Thyroid gland (tissue), 4 donors: ENCODE measurements around the gene ABI3BP. TPM values are rescaled to one million over a fixed set of nuclear protein-coding genes. Genes with fewer than 3 reads are reported as not detected.

ENCODE experiments used
- DNase-seq, 2 donors: peaks; one replicate each; pipeline ENCODE4 v3.0.0-alpha.2; 2019
- H3K27ac ChIP-seq, 3 donors: fragments of 200-600 bp; sonication (generic); 1 replicate in 2 of 3; 2 replicates in 1 of 3; pipeline ENCODE4 v1.5.1; 2016 to 2019; ENCODE audit warnings: mild to moderate bottlenecking in 1 of 3, moderate library complexity in 1 of 3
- H3K27me3 ChIP-seq: fragments of 200-600 bp; sonication (generic); one replicate; pipeline ENCODE4 v1.5.1; 2019
- H3K36me3 ChIP-seq, 2 donors: fragments of 200-600 bp; sonication (generic); one replicate each; pipeline ENCODE4 v1.5.1; 2016 to 2019
- H3K4me1 ChIP-seq, 2 donors: fragments of 200-600 bp; sonication (generic); one replicate each; pipeline ENCODE4 v1.5.1; 2017 to 2019
- H3K4me3 ChIP-seq, 3 donors: fragments of 200-600 bp; sonication (generic); replicated peaks in 1 of 3; 1 replicate in 2 of 3; 2 replicates in 1 of 3; pipeline ENCODE4 v1.5.1; 2016; ENCODE audit warnings: mild to moderate bottlenecking in 1 of 3
- H3K9me3 ChIP-seq: fragments of 200-600 bp; sonication (generic); one replicate; pipeline ENCODE4 v1.5.1; 2017
- CTCF ChIP-seq, 6 experiments: fragments of 200-600 bp in 3 of 6; fragments of 450-650 bp in 3 of 6; sonication (generic) in 3 of 6; IDR thresholded peaks; one replicate each; pipeline ENCODE4 v1.5.1; 2016 to 2019; ENCODE audit warnings: antibody characterized with exemption in 6 of 6, mild to moderate bottlenecking in 2 of 6, inconsistent platforms in 1 of 6, moderate library complexity in 1 of 6
- POLR2A ChIP-seq, 2 donors: fragments of 450-650 bp; IDR thresholded peaks; one replicate each; pipeline ENCODE4 v1.6.1; 2017; ENCODE audit warnings: antibody characterized with exemption in 2 of 2, mild to moderate bottlenecking in 2 of 2, moderate library complexity in 1 of 2
- WGBS, 2 donors: methylation state at CpG; one replicate each; pipeline ENCODE4 v1.1.5; 2017; 5-methylcytosine and 5-hydroxymethylcytosine counted together
- intact Hi-C: fragments of 100-400 bp; cut with DNase I; formaldehyde crosslinking; loops from one replicate; pipeline ENCODE4 v1.15.1; 2023
- total RNA-seq, 4 donors: library from RNA; depleted of rRNA; stranded (reverse); fragments of >200 nt; gene quantifications; one replicate each; pipeline ENCODE4 v1.2.3, GENCODE V29; 2016

The ABI3BP gene
- total RNA-seq, 4 donors from 2014 or later, result 68.7 to 133 (median 96.8) TPM

- 93 to 95% methylated on average over 3 of the region's 3 CpGs for WGBS, 2 donors
These were observed 218.0 kb downstream of the ABI3BP start for GRCh38 chr3:100775226-100775625.

GRCh38 chr3:100769693-100770092 is 223.5 kb downstream of the ABI3BP start:
- 91% methylated on average over 3 of the region's 3 CpGs for WGBS, 2 donors
- intact Hi-C loops, result no loop called here
- Histone ChIP-seq H3K4me3 (no peak overlapping the region), H3K27me3 (no peaks in the 10 kb centered on the region), H3K4me1 (no peaks in the 10 kb centered on the region), H3K36me3 (no peaks in the 10 kb centered on the region), H3K27ac (no peak overlapping the region), H3K9me3 (no peaks in the 10 kb centered on the region)
- no peak for DNase-seq
- no peak for TF ChIP-seq POLR2A (IDR thresholded peaks at IDR 0.05)
- TF ChIP-seq CTCF (IDR thresholded peaks at IDR 0.05), result no peak

More at GRCh38 chr3:100775226-100775625, 218.0 kb downstream of the ABI3BP start:
- Histone ChIP-seq H3K36me3 (no peaks in the 10 kb centered on the region), H3K27me3 (no peaks in the 10 kb centered on the region), H3K4me3 (no peak overlapping the region), H3K27ac (no peak overlapping the region), H3K9me3 (no peaks in the 10 kb centered on the region), H3K4me1 (no peaks in the 10 kb centered on the region)
- no peak for DNase-seq
- TF ChIP-seq POLR2A (IDR thresholded peaks at IDR 0.05), result no peak
- intact Hi-C loops, result no loop called here

- DNase-seq, result no peak
- intact Hi-C loops, result no loop called here
- no peak overlapping the region for H3K27ac ChIP-seq
- H3K9me3 ChIP-seq, result no peaks in the 10 kb centered on the region
- H3K4me1 ChIP-seq, result no peaks in the 10 kb centered on the region
- TF ChIP-seq POLR2A (IDR thresholded peaks at IDR 0.05) (no peak), CTCF (IDR thresholded peaks at IDR 0.05) (no peak)
- H3K36me3 ChIP-seq, result no peaks in the 10 kb centered on the region
- H3K27me3 ChIP-seq, result no peaks in the 10 kb centered on the region
- H3K4me3 ChIP-seq, result no peak overlapping the region
- WGBS, 2 donors, result 86 to 95% methylated on average over 2 of the region's 2 CpGs
These were observed 227.2 kb downstream of the ABI3BP start for GRCh38 chr3:100766069-100766468.

GRCh38 chr3:100765437-100765975 is 227.7 kb downstream of the ABI3BP start:
- DNase-seq, result no peak
- intact Hi-C loops, result no loop called here
- 87 to 88% methylated on average over 3 of the region's 3 CpGs for WGBS, 2 donors
- Histone ChIP-seq H3K36me3 (no peaks in the 10 kb centered on the region), H3K27me3 (no peaks in the 10 kb centered on the region), H3K27ac (no peak overlapping the region), H3K9me3 (no peaks in the 10 kb centered on the region), H3K4me1 (no peaks in the 10 kb centered on the region), H3K4me3 (no peak overlapping the region)
- TF ChIP-seq POLR2A (IDR thresholded peaks at IDR 0.05) (no peak), CTCF (IDR thresholded peaks at IDR 0.05) (no peak)

GRCh38 chr3:100761951-100762350 is 231.3 kb downstream of the ABI3BP start:
- H3K27me3 ChIP-seq, result no peaks in the 10 kb centered on the region
- no peaks in the 10 kb centered on the region for H3K36me3 ChIP-seq
- no peaks in the 10 kb centered on the region for H3K4me1 ChIP-seq
- no peak for DNase-seq
- TF ChIP-seq CTCF (IDR thresholded peaks at IDR 0.05) (no peak), POLR2A (IDR thresholded peaks at IDR 0.05) (no peak)
- intact Hi-C loops, result no loop called here
- H3K27ac ChIP-seq, result no peak overlapping the region
- H3K9me3 ChIP-seq, result no peaks in the 10 kb centered on the region
- H3K4me3 ChIP-seq, result no peak overlapping the region
